ENCODE measurements around the gene SMARCC2.

DNA sequence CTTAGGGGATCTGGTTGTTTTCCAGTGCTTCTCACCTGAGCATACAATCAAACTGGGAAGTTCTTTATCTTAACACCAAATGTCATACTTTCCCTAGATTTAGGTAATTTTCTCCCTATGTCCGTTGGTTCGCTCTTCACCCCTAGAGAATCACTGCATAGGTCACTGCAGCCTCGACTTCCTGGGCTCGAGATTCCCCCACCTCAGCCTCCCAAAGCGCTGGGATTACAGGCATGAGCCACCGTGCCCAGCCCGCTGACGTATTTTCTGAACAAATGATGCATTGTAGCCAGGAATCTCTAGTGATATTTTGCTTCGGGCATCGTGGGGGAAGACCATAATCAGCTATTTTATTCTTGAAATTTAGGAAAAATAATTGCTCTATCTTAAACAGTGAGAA lies 74.0 kb downstream of the SMARCC2 start:
- TF ChIP-seq, protein P1, sequence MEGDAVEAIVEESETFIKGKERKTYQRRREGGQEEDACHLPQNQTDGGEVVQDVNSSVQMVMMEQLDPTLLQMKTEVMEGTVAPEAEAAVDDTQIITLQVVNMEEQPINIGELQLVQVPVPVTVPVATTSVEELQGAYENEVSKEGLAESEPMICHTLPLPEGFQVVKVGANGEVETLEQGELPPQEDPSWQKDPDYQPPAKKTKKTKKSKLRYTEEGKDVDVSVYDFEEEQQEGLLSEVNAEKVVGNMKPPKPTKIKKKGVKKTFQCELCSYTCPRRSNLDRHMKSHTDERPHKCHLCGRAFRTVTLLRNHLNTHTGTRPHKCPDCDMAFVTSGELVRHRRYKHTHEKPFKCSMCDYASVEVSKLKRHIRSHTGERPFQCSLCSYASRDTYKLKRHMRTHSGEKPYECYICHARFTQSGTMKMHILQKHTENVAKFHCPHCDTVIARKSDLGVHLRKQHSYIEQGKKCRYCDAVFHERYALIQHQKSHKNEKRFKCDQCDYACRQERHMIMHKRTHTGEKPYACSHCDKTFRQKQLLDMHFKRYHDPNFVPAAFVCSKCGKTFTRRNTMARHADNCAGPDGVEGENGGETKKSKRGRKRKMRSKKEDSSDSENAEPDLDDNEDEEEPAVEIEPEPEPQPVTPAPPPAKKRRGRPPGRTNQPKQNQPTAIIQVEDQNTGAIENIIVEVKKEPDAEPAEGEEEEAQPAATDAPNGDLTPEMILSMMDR (conservative IDR thresholded peaks at IDR 0.05 in 1 of 2, IDR thresholded peaks at IDR 0.05 in 1 of 2; ENCODE audit: extremely low read depth in 1 of 2, insufficient read depth in 1 of 2, low read depth in 1 of 2, low read length in 2 of 2) = no peak
- TF ChIP-seq EZH2 (IDR thresholded peaks at IDR 0.05; ENCODE audit: borderline replicate concordance, low read length) = no peak
